Chondrocyte (in vitro differentiated cells): ENCODE data around the gene JMJD8. TPM values are rescaled to one million over a fixed set of nuclear protein-coding genes. Genes with fewer than 3 reads are reported as not detected.

Experiments
- DNase-seq: peaks from one replicate; pipeline ENCODE4 v3.0.0; 2021; ENCODE audit warnings: mixed read lengths, low spot score
- H3K27ac Mint-ChIP-seq: one replicate; pipeline ENCODE4 v1.8.0; 2021; ENCODE audit warnings: mild to moderate bottlenecking, moderate library complexity, mixed read lengths; ENCODE audit not compliant: unreplicated experiment
- H3K27me3 Mint-ChIP-seq: 2 replicates; pipeline ENCODE4 v1.8.0; 2021; ENCODE audit warnings: low read depth, mixed read lengths
- H3K36me3 Mint-ChIP-seq: 2 replicates; pipeline ENCODE4 v1.8.0; 2021; ENCODE audit warnings: low read depth, mixed read lengths
- H3K4me1 Mint-ChIP-seq: 2 replicates; pipeline ENCODE4 v1.8.0; 2021; ENCODE audit warnings: low read depth, mild to moderate bottlenecking, mixed read lengths
- H3K4me3 Mint-ChIP-seq: one replicate; pipeline ENCODE4 v1.8.0; 2021; ENCODE audit warnings: mild to moderate bottlenecking, moderate library complexity, mixed read lengths; ENCODE audit not compliant: unreplicated experiment
- H3K9me3 Mint-ChIP-seq: 2 replicates; pipeline ENCODE4 v1.8.0; 2021; ENCODE audit warnings: low read depth, mixed read lengths
- total RNA-seq: library from RNA; stranded (reverse); gene quantifications from 3 replicates; pipeline ENCODE4 v1.2.1, GENCODE V29; 2021
- TF ChIP-seq, protein P1 (sequence below): fragments of 200-600 bp; sonication (generic); IDR thresholded peaks from 2 replicates; pipeline ENCODE4 v1.5.0; 2021; ENCODE audit warnings: antibody characterized with exemption, mild to moderate bottlenecking, moderate library complexity

The JMJD8 gene
- total RNA-seq, 1 donor from 2014 or later: 39.2 TPM

DNA sequence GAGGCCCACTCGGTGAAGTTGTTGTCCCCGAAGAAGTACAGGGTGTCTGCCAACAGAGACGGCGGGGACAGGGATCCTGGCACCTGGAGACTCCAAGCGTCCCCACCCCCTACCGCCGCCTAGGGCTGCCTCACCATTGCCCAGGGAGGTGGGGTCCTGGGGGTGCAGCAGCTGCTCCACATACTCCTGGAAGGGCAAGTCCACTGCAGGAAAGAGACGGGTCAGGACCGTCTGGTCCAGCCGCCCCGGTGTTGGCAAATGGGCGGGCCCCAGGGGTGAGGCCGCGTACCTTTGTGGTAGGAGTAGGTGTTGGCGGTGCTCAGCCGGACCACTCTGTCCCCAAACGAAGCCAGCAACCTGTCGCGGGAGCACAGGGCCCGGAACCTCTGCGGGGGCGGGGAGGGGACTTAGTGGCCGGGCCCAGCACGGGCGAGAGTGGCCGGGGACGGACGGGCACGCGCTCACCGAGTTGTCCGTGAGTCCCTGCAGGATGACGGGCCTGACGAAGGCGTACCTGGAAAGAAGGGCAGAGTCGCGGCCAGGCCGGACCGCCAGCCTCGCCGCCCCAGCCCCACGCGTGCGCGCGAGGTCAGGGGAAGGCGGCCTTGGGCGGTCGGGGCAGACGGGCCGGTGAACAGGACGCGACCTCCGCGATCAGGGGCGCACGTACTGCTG is 601 bp downstream of the JMJD8 start:
- Mint-ChIP-seq H3K4me3 (peak overlapping the region; percentile 68), H3K9me3 (no peaks in the 10 kb centered on the region), H3K27ac (peak overlapping the region; percentile 59), H3K36me3 (peaks cover 11% of the 10 kb centered on the region), H3K27me3 (no peaks in the 10 kb centered on the region), H3K4me1 (peaks cover 39% of the 10 kb centered on the region)
- TF ChIP-seq, protein P1, sequence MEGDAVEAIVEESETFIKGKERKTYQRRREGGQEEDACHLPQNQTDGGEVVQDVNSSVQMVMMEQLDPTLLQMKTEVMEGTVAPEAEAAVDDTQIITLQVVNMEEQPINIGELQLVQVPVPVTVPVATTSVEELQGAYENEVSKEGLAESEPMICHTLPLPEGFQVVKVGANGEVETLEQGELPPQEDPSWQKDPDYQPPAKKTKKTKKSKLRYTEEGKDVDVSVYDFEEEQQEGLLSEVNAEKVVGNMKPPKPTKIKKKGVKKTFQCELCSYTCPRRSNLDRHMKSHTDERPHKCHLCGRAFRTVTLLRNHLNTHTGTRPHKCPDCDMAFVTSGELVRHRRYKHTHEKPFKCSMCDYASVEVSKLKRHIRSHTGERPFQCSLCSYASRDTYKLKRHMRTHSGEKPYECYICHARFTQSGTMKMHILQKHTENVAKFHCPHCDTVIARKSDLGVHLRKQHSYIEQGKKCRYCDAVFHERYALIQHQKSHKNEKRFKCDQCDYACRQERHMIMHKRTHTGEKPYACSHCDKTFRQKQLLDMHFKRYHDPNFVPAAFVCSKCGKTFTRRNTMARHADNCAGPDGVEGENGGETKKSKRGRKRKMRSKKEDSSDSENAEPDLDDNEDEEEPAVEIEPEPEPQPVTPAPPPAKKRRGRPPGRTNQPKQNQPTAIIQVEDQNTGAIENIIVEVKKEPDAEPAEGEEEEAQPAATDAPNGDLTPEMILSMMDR: no peak
- no peak for DNase-seq

DNA sequence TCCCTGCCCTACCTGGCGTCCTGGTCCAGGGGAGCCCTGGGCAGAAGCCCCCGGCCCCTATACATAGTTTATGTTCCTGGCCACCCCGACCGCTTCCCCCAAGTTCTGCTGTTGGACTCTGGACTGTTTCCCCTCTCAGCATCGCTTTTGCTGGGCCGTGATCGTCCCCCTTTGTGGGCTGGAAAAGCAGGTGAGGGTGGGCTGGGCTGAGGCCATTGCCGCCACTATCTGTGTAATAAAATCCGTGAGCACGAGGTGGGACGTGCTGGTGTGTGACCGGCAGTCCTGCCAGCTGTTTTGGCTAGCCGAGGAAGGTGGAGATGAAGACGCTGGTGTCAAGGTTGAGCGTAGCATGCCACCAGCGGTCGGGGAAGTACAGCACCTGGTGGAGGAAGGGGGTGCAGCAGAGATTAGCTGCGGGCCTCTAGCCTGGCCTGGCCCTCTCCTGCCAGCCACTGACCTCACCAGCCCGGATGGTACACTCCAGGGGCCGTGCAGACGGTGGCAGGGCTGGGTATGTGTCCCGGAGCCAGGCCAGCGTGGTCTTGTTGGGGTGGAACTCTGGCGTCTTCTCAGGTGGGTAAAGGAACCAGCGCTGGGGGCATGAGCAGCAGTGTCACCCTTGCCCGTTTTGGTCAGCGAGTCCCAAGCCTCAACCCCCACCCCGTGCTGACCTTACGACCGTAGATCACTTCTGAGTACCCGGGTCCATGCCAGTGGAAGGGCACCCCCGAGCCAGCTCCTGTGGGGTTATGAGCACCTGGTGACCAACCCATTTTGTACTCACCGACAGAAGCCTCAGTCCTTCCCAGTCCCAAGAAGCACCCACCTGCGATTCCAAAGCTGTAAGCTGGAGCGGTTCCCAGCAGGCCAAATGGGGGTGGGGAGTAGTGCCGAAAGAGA is 1.4 kb downstream of the JMJD8 start:
- Mint-ChIP-seq H3K9me3 (no peaks in the 10 kb centered on the region), H3K4me3 (peak overlapping the region; percentile 68), H3K27ac (peak overlapping the region; percentile 59), H3K4me1 (peaks cover 38% of the 10 kb centered on the region), H3K36me3 (peaks cover 11% of the 10 kb centered on the region), H3K27me3 (no peaks in the 10 kb centered on the region)
- DNase-seq: no peak
- TF ChIP-seq, protein P1: no peak

DNA sequence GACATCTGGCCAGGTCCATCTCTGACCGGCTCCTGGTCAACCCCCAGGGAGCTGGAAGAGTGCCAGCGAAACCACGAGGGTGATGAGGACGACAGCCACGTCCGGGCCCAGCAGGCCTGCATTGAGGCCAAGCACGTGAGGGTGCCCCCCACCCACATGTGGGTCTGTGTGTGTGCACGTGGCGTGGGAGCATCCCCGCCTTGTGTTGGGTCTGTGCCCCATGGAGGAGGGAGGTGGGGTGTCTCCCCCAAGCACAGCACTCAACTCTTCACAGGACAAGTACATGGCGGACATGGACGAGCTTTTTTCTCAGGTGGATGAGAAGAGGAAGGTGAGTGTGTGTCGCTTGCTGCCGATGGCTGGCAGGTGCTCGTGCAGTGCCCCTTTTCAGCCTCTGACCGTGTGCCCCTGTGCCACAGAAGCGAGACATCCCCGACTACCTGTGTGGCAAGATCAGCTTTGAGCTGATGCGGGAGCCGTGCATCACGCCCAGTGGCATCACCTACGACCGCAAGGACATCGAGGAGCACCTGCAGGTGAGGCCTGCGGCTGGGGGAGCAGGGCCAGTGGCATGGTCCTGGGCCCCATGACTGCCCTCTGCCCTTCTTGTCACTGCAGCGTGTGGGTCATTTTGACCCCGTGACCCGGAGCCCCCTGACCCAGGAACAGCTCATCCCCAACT is 2.2 kb downstream of the JMJD8 start:
- Mint-ChIP-seq H3K36me3 (peaks cover 10% of the 10 kb centered on the region), H3K4me3 (peak overlapping the region; percentile 75), H3K9me3 (no peaks in the 10 kb centered on the region), H3K4me1 (peaks cover 38% of the 10 kb centered on the region), H3K27ac (peak overlapping the region; percentile 71), H3K27me3 (no peaks in the 10 kb centered on the region)
- DNase-seq: no peak
- TF ChIP-seq, protein P1: no peak

DNA sequence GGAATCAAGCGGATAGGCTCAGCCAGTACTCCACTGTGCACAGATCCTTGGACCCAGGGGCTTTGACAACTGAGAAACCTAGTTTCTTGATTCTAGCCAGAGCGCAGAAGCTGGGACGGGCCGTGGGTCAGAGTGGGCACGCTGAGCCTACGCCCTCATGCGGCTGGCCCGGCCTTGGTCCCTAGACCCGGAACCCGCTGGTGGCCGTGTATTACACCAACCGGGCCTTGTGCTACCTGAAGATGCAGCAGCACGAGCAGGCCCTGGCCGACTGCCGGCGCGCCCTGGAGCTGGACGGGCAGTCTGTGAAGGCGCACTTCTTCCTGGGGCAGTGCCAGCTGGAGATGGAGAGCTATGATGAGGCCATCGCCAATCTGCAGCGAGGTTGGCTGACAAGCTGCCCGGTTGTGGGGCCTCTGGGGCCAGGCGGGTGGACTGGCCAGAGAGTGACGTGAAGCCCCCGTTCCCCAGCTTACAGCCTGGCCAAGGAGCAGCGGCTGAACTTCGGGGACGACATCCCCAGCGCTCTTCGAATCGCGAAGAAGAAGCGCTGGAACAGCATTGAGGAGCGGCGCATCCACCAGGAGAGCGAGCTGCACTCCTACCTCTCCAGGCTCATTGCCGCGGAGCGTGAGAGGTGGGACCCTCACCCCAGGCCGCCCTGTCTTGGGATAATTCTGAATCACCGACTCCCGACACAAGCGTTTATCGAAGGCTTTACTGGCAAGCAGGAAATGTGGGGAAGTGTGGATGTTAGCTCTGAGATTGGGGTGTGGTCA is 3.0 kb downstream of the JMJD8 start:
- Mint-ChIP-seq H3K27ac (peak overlapping the region; percentile 71), H3K4me3 (peak overlapping the region; percentile 75), H3K9me3 (no peaks in the 10 kb centered on the region), H3K36me3 (peaks cover 10% of the 10 kb centered on the region), H3K27me3 (no peaks in the 10 kb centered on the region), H3K4me1 (peaks cover 38% of the 10 kb centered on the region)
- no peak for DNase-seq
- TF ChIP-seq, protein P1: peak; percentile 38
